Naive thymus-derived CD8-positive, alpha-beta T cell (primary cell): Measurements from ENCODE around the gene DOHH. TPM values are rescaled to one million over a fixed set of nuclear protein-coding genes. Genes with fewer than 3 reads are reported as not detected.
"Not testable (repeated sequence)": the region's sequence is repeated elsewhere in the genome, so short reads cannot be mapped to it uniquely, and the experiment has no call there.

Experiments used
- ATAC-seq, 2 donors: fragments of 150-1000 bp; cut with Tn5 transposase in 1 of 2; sonication (Bioruptor Pico), chemical (Tn5 transposase) in 1 of 2; 1 replicate in 1 of 2; 2 replicates in 1 of 2; pipeline ENCODE4 v1.10.0; 2021; ENCODE audit warnings: mild to moderate bottlenecking in 2 of 2, moderate library complexity in 2 of 2
- POLR2A ChIA-PET: fragments of 350-600 bp; sonication (Branson Sonifier 250); formaldehyde crosslinking; loops from one replicate; lab custom pipeline; 2021; ENCODE audit warnings: antibody characterized with exemption; lab: Charles Lee
- DNase-seq, 10 donors: peaks; one replicate each; pipeline versions ENCODE4 v3.0.0 to v3.0.0-alpha.2; 2020 to 2022
- H3K27ac Mint-ChIP-seq, 10 donors: one replicate each; pipeline ENCODE4 v1.8.0; 2020 to 2022; ENCODE audit warnings: mild to moderate bottlenecking in 10 of 10, mixed read lengths in 10 of 10, moderate library complexity in 4 of 10, inconsistent platforms in 1 of 10
- H3K27me3 Mint-ChIP-seq, 5 donors: one replicate each; pipeline ENCODE4 v1.8.0; 2021 to 2022; ENCODE audit warnings: mixed read lengths in 5 of 5
- H3K36me3 Mint-ChIP-seq, 3 donors: one replicate each; pipeline ENCODE4 v1.8.0; 2020 to 2022; ENCODE audit warnings: mixed read lengths in 3 of 3, mild to moderate bottlenecking in 2 of 3, inconsistent platforms in 1 of 3
- H3K4me1 Mint-ChIP-seq, 4 donors: one replicate each; pipeline ENCODE4 v1.8.0; 2021 to 2022; ENCODE audit warnings: mixed read lengths in 4 of 4
- H3K4me3 Mint-ChIP-seq, 10 donors: one replicate each; pipeline ENCODE4 v1.8.0; 2020 to 2022; ENCODE audit warnings: mild to moderate bottlenecking in 10 of 10, mixed read lengths in 10 of 10, moderate library complexity in 6 of 10, inconsistent platforms in 1 of 10
- H3K9me3 Mint-ChIP-seq, 9 donors: one replicate each; pipeline ENCODE4 v1.8.0; 2020 to 2022; ENCODE audit warnings: mixed read lengths in 9 of 9, mild to moderate bottlenecking in 3 of 9, inconsistent platforms in 1 of 9, moderate library complexity in 1 of 9
- polyA plus RNA-seq, 3 donors: library from polyadenylated mRNA; unstranded; fragments of 300-500 nt; fragmentation: Illumina TruSeq; gene quantifications; one replicate each; pipeline ENCODE4 v1.2.3, GENCODE V29; 2021
- total RNA-seq, 8 experiments: library from RNA in 2 of 8; stranded (reverse) in 2 of 8; gene quantifications; one replicate each; pipeline ENCODE4 v1.2.3 and lab custom pipeline; 2021 to 2026

DOHH gene
- total and polyA plus RNA-seq, 5 experiments from 2014 or later, result 6.5 to 15.5 (median 6.9) TPM

DNA sequence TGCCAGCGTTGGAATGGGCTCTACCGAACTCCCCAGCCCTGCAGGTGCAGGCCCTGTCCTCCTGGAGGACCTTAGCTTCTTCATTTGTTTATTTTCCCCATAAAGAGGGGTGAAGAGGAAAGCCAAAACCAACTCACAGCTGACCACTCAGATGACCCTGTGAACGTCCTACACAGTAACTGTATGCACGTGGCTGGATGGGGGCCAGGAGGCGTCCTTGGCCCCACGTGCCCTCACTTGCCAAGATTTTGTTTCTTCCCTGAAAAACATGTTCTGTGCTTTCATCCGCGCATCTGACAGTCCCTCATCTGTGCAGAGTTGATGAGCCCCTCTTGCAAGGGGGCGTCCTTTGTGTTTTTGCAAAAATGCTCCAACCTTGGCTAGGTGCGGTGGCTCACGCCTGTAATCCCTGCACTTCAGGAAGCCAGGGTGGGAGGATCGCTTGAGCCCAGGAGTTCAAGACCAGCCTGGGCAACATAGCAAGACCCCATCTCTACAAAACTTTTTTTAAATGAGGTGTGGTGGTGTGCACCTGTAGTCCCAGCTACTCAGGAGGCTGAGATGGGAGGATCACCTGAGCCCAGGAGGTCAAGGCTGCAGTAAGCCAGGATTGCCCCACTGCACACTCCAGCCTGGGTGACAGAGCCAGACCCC is 33.2 kb upstream of the DOHH start:
- DNase-seq, result no peak
- Mint-ChIP-seq H3K4me1 (peaks cover 0 to 2% (median 0%) of the 10 kb centered on the region in 4 donors), H3K27ac (no peak overlapping the region), H3K9me3 (no peaks in the 10 kb centered on the region), H3K4me3 (no peak overlapping the region), H3K27me3 (no peaks in the 10 kb centered on the region), H3K36me3 (peaks cover 0 to 38% (median 3%) of the 10 kb centered on the region in 3 donors)
- POLR2A ChIA-PET, result interaction anchor here (0.6 kb wide), 1 partner anchor 429 kb away, joined by 7 read pairs; no protein-coding TSS in a partner anchor
- ATAC-seq, result no peak

DNA sequence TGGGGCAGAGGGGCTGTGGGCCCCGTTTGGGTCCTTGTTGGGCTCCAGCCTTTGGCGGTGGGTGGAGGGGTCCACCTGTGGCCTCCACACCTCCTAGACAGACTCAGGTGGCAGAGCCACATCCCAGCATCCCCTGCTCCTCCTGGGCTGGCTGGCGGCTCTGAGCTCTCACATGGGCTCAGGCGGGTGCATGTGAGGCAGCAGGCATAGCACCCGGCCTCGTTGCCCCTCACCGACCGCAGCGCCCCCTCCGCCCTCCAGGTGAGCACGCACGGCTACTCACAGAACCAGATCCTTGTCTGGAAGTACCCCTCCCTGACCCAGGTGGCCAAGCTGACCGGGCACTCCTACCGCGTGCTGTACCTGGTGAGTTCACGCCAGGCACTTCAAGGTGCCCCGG is 32.6 kb upstream of the DOHH start:
- ATAC-seq (peak in 1 of 2 donors; percentile 14), DNase-seq (no peak)
- H3K4me3 Mint-ChIP-seq, result no peak overlapping the region
- no peaks in the 10 kb centered on the region for H3K9me3 Mint-ChIP-seq
- H3K27me3 Mint-ChIP-seq, result no peaks in the 10 kb centered on the region
- peaks cover 0 to 2% (median 0%) of the 10 kb centered on the region in 4 donors for H3K4me1 Mint-ChIP-seq
- POLR2A ChIA-PET, result no interaction called here
- H3K36me3 Mint-ChIP-seq, result peaks cover 0 to 38% (median 3%) of the 10 kb centered on the region in 3 donors
- H3K27ac Mint-ChIP-seq, result peak overlapping the region in 1 of 10 donors; percentile 62

DNA sequence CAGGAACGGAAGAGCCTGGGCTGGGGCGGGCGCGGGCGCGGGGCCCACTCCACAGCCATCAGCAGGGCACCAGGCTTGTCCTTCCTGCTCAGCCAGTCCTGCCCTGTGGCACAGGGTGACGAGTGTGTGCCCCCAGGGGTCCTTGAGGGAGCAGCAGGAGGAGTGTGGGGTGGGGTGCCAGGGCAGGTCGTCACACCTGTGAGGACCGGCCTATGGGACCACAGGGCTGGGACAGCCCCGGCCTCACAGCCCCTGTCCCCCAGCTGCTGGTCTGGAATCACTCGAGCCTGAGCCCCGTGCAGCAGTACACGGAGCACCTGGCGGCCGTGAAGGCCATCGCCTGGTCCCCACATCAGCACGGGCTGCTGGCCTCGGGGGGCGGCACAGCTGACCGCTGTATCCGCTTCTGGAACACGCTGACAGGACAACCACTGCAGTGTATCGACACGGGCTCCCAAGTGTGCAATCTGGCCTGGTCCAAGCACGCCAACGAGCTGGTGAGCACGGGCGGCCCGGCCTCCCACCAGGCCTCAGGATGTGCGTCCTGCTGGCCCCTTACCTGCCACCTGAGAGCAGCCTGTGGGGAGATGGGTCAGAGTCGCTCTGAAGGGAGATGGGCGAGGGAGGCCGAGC is 31.8 kb upstream of the DOHH start:
- Mint-ChIP-seq H3K27me3 (no peaks in the 10 kb centered on the region), H3K4me1 (peaks cover 0 to under 1% (median 0%) of the 10 kb centered on the region in 4 donors), H3K9me3 (no peaks in the 10 kb centered on the region), H3K4me3 (no peak overlapping the region), H3K27ac (no peak overlapping the region), H3K36me3 (peaks cover 0 to 36% (median 3%) of the 10 kb centered on the region in 3 donors)
- POLR2A ChIA-PET, result no interaction called here
- no peak for DNase-seq
- no peak for ATAC-seq

DNA sequence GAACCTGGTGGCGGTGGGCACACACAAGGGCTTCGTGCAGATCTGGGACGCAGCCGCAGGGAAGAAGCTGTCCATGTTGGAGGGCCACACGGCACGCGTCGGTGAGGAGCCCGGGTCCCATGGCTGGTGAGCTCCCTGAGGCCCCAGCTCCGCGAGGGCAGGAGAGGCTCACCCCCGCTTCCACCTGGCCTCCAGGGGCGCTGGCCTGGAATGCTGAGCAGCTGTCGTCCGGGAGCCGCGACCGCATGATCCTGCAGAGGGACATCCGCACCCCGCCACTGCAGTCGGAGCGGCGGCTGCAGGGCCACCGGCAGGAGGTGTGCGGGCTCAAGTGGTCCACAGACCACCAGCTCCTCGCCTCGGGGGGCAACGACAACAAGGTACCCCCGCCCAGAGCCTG is 31.2 kb upstream of the DOHH start:
- no peaks in the 10 kb centered on the region for H3K9me3 Mint-ChIP-seq

DNA sequence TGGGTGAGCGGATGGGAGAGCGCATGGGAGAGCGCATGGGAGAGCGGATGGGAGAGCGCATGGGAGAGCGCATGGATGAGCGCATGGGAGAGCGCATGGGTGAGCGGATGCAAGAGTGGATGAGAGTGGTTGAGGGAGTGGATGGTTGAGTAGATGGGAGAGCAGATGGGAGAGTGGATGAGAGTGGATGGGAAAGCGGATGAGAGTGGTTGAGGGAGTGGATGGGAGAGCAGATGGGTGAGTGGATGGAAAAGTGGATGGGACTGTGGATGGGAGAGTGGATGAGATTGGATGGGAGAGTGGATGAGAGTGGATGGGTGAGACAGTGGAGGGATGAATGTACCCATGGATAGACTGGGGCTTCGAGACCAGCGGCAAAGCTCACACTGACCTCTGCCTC is 29.9 kb upstream of the DOHH start:
- Mint-ChIP-seq H3K4me3 (no peak overlapping the region), H3K27me3 (no peaks in the 10 kb centered on the region), H3K27ac (no peak overlapping the region), H3K36me3 (peaks cover 0 to 35% (median 5%) of the 10 kb centered on the region in 3 donors), H3K9me3 (no peaks in the 10 kb centered on the region), H3K4me1 (no peaks in the 10 kb centered on the region)
- POLR2A ChIA-PET, result no interaction called here
- DNase-seq (no peak), ATAC-seq (no peak)

More for the DNA sequence above, 31.2 kb upstream of the DOHH start:
- ATAC-seq, result no peak
- H3K4me3 Mint-ChIP-seq, result no peak overlapping the region
- no peak for DNase-seq
- H3K4me1 Mint-ChIP-seq, result no peaks in the 10 kb centered on the region
- peaks cover 0 to 41% (median 5%) of the 10 kb centered on the region in 3 donors for H3K36me3 Mint-ChIP-seq
- no peaks in the 10 kb centered on the region for H3K27me3 Mint-ChIP-seq
- POLR2A ChIA-PET, result no interaction called here
- H3K27ac Mint-ChIP-seq, result no peak overlapping the region

DNA sequence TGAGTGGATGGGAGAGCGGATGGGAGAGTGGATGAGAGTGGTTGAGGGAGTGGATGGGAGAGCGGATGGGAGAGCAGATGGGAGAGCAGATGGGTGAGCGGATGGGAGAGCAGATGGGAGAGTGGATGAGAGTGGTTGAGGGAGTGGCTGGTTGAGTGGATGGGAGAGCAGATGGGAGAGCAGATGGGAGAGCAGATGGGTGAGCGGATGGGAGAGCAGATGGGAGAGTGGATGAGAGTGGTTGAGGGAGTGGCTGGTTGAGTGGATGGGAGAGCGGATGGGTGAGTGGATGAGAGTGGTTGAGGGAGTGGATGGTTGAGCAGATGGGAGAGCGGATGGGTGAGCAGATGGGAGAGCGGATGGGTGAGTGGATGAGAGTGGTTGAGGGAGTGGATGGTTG is 28.8 kb upstream of the DOHH start:
- H3K27me3 Mint-ChIP-seq, H3K9me3 Mint-ChIP-seq, ATAC-seq, H3K4me3 Mint-ChIP-seq, H3K4me1 Mint-ChIP-seq, H3K27ac Mint-ChIP-seq, POLR2A ChIA-PET, DNase-seq: not testable (repeated sequence)
- peaks cover 0 to 30% (median 5%) of the 10 kb centered on the region in 3 donors for H3K36me3 Mint-ChIP-seq

DNA sequence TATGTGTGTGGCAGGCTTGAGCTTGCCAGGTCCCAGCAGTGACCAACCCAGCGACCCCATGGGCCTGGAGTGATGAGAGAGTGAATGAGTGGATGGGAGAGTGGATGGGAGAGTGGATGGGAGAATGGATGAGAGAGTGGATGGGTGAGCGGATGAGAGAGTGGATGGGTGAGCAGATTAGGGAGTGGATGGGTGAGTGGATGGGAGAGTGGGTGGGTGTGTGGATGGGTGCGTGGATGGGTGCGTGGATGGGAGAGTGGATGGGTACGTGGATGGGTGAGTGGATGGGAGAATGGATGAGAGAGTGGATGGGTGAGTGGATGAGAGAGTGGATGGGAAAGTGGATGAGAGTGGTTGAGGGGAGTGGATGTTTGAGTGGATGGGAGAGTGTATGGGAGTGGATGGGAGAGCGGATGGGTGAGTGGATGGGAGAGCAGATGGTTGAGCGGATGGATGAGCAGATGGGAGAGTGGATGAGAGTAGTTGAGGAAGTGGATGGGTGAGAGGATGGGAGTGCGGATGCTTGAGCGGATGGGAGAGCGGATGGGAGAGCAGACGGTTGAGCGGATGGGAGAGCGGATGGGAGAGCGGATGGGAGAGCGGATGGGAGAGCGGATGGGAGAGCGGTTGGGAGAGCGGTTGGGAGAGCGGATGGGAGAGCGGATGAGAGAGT is 28.2 kb upstream of the DOHH start:
- ATAC-seq (no peak), DNase-seq (no peak)
- Mint-ChIP-seq H3K4me3 (no peak overlapping the region), H3K4me1 (peaks cover 0 to 2% (median 0%) of the 10 kb centered on the region in 4 donors), H3K9me3 (no peaks in the 10 kb centered on the region), H3K27ac (no peak overlapping the region), H3K27me3 (no peaks in the 10 kb centered on the region), H3K36me3 (peaks cover 0 to 32% (median 5%) of the 10 kb centered on the region in 3 donors)
- POLR2A ChIA-PET, result interaction anchor here (1.6 kb wide), 1 partner anchor 12 kb away, joined by 3 read pairs; no protein-coding TSS in a partner anchor

DNA sequence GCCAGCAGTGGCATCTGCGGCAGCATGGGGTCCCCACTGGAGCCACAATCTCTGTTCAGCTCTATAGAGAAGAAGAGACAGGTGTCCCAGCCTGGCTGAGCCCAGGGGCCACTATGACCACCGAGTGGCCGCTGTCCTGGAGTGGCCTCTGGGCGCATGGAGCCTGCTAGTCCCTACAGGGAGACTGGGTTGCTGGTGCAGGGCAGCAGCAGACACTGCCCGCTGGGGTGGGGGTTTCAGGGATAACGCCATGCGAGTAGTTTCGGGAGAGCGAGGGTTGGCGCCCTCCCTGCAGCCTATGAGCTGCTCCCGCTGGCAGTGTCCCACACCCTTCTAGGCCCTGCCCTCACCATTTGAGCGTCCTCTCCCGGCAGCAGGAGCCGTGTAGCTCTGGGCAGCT is 27.6 kb upstream of the DOHH start:
- DNase-seq, result no peak
- Mint-ChIP-seq H3K27ac (no peak overlapping the region), H3K4me3 (no peak overlapping the region), H3K9me3 (no peaks in the 10 kb centered on the region), H3K27me3 (no peaks in the 10 kb centered on the region), H3K4me1 (peaks cover 0 to 2% (median 0%) of the 10 kb centered on the region in 4 donors), H3K36me3 (peaks cover 0 to 31% (median 2%) of the 10 kb centered on the region in 3 donors)
- POLR2A ChIA-PET, result interaction anchor here (0.6 to 1.6 kb wide), 2 partner anchors 12 to 343 kb away, joined by 3 read pairs; no protein-coding TSS in a partner anchor
- ATAC-seq, result no peak

DNA sequence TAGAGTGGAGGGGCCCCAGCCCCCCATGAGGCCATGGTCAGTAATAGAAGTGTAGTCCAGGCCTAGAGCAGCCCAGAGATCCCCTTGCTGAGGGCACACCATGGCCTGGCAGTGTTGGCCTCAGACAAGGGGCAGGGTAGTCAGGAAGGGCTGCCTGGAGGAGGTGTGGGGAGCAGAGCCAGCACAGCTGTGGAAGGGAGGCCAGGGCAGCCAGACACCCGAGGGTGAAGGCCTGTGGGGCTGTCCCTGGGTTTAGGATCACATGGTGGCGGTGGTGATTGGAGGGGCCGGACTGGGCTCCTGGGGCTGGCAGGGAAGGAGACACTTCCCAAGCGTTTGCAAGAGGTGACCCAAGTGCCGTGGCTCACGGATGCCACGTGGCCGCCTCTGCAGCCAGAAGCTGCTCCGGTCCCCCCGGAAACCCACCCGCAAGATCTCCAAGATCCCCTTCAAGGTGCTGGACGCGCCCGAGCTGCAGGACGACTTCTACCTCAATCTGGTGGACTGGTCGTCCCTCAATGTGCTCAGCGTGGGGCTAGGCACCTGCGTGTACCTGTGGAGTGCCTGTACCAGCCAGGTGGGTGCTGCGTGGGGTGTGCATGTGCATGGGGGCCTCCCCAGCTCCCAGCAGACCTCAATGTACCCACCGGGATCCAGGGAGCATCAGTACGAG is 26.9 kb upstream of the DOHH start:
- ATAC-seq (no peak), DNase-seq (no peak)
- Mint-ChIP-seq H3K9me3 (no peaks in the 10 kb centered on the region), H3K36me3 (peaks cover 0 to 27% (median 2%) of the 10 kb centered on the region in 3 donors), H3K4me3 (no peak overlapping the region), H3K27me3 (no peaks in the 10 kb centered on the region), H3K27ac (peak overlapping the region in 1 of 10 donors; percentile 46), H3K4me1 (peaks cover 0 to 2% (median 0%) of the 10 kb centered on the region in 4 donors)
- POLR2A ChIA-PET, result interaction anchor here (0.6 to 1.6 kb wide), 3 partner anchors 10 to 342 kb away, joined by 3 to 4 read pairs (median 3); no protein-coding TSS in a partner anchor

DNA sequence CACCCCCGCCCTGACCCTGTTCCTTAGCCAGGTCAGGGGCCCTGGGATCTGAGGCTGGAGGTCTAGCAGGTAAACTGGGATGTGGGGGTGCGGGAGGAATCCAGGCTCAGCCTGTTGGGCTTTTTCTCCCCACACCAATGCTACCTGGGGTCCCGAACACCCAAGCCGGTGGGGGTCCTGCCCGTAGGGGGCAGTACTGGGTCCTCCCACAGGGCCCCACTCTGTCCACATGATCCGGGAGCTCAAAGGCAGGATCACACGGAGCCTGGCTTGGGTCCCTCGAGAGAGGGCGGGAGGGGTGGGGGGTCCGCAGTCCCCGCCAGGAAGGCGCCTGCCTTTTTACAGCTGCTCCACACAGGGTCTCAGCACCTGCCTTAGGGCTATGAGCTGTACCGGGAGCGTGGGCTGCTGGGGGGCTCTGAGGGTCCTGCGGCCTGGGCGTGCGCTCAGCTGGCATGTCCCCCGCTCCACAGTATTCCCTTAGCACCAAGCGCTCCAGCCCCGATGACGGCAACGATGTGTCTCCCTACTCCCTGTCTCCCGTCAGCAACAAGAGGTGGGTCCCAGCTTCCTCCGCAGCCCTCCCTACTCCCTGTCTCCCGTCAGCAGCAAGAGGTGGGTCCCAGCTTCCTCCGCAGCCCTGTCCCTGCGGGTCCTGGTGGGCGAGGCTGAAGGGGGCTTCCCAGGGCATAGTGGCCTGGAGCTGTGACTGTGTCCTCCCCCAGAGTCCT is 26.2 kb upstream of the DOHH start:
- DNase-seq (peak in 1 of 10 donors; percentile 62), ATAC-seq (no peak)
- Mint-ChIP-seq H3K4me1 (peaks cover 0 to 4% (median 0%) of the 10 kb centered on the region in 4 donors), H3K4me3 (no peak overlapping the region), H3K36me3 (peaks cover 0 to 30% (median 2%) of the 10 kb centered on the region in 3 donors), H3K9me3 (no peaks in the 10 kb centered on the region), H3K27ac (peak overlapping the region in 1 of 10 donors; percentile 5), H3K27me3 (no peaks in the 10 kb centered on the region)
- POLR2A ChIA-PET, result interaction anchor here (1.0 to 1.6 kb wide), 2 partner anchors 11 to 14 kb away, joined by 3 to 4 read pairs; no protein-coding TSS in a partner anchor

DNA sequence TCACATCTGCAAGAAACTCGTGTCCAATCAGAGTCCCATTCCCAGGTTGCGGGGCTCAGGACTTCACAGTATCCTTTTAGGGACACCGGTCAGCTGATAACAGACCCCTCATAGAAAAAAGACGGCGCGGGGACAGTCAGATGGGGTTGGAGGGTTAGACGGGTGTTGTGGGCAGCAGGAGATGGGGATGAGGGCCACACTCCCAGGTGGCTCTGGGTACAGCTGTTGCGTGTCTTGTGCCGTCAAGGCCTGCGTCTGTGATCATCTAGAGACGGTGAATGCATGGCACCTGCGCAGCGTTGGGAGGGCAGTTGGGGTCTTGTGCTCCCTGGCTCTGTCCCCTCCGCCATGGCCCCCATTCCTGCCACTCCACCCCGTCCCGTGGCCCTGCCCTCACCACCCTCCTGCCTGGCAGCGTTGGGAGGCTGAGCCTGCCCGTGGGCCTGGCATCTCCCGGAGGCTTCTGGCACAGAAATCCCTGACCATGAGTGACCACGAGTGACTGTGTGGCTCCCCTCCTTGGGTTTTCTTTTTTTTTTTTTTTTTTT is 24.5 kb upstream of the DOHH start:
- Mint-ChIP-seq H3K27ac (peak overlapping the region in 1 of 10 donors; percentile 83), H3K4me1 (peaks cover 2 to 10% (median 7%) of the 10 kb centered on the region in 4 donors)
- POLR2A ChIA-PET, result interaction anchor here (0.6 kb wide), 1 partner anchor 28 kb away, joined by 4 read pairs; no protein-coding TSS in a partner anchor

More for the DNA sequence above, 24.5 kb upstream of the DOHH start:
- no peaks in the 10 kb centered on the region for H3K9me3 Mint-ChIP-seq
- no peak overlapping the region for H3K4me3 Mint-ChIP-seq
- H3K36me3 Mint-ChIP-seq, result peaks cover 0 to 37% (median 2%) of the 10 kb centered on the region in 3 donors
- no peaks in the 10 kb centered on the region for H3K27me3 Mint-ChIP-seq
- ATAC-seq (no peak), DNase-seq (no peak)
